Heart right ventricle (tissue), 16 donors: ENCODE data around the gene TTC7B. TPM values are rescaled to one million over a fixed set of nuclear protein-coding genes. Genes with fewer than 3 reads are reported as not detected.

Source experiments
- ATAC-seq, 8 donors: fragments of 200-7000 bp; cut with Tn5 transposase; one replicate each; pipeline ENCODE4 v1.9.1; 2020; ENCODE audit warnings: mild to moderate bottlenecking in 8 of 8, moderate library complexity in 8 of 8, moderate number of reproducible peaks in 1 of 8
- DNase-seq, 2 donors: peaks; one replicate each; pipeline ENCODE4 v3.0.0-alpha.2; 2020
- H3K27ac ChIP-seq, 10 donors: fragments of 200-600 bp; sonication (generic) in 2 of 10; one replicate each; pipeline versions ENCODE4 v1.5.0 to v1.8.0; 2020 to 2022; ENCODE audit warnings: mild to moderate bottlenecking in 3 of 10
- H3K27me3 ChIP-seq, 7 donors: fragments of 200-600 bp; one replicate each; pipeline ENCODE4 v1.8.0; 2021 to 2022; ENCODE audit warnings: mild to moderate bottlenecking in 2 of 7
- H3K36me3 ChIP-seq, 9 donors: fragments of 200-600 bp; sonication (generic) in 1 of 9; one replicate each; pipeline versions ENCODE4 v1.5.0 to v1.8.0; 2020 to 2022; ENCODE audit warnings: mild to moderate bottlenecking in 2 of 9
- H3K4me1 ChIP-seq, 9 donors: fragments of 200-600 bp; sonication (generic) in 1 of 9; one replicate each; pipeline versions ENCODE4 v1.5.0 to v1.8.0; 2020 to 2022; ENCODE audit warnings: mild to moderate bottlenecking in 4 of 9
- H3K4me3 ChIP-seq, 10 donors: fragments of 200-600 bp; sonication (generic) in 2 of 10; one replicate each; pipeline versions ENCODE4 v1.5.0 to v1.8.0; 2020 to 2022; ENCODE audit warnings: mild to moderate bottlenecking in 7 of 10, moderate library complexity in 2 of 10
- H3K9me3 ChIP-seq, 11 donors: fragments of 200-600 bp in 10 of 11; sonication (generic) in 2 of 11; one replicate each; pipeline versions ENCODE4 v1.5.0 to v1.8.0; 2013 to 2022; ENCODE audit warnings: mild to moderate bottlenecking in 2 of 11, control low read depth in 1 of 11, moderate library complexity in 1 of 11
- WGBS, 2 donors: extraction: QIAGEN DNeasy Blood & Tissue Kit; methylation state at CpG; one replicate each; pipeline ENCODE4 v1.1.7; 2013; ENCODE audit warnings: inconsistent platforms in 1 of 2; 5-methylcytosine and 5-hydroxymethylcytosine counted together
- intact Hi-C, 10 donors: fragments of 100-400 bp; cut with DNase I; formaldehyde crosslinking; loops; one replicate each; pipeline versions ENCODE4 v1.11.1 to v1.14.2; 2022
- polyA plus RNA-seq, 2 donors: library from polyadenylated mRNA; stranded (reverse); fragments of 200-250 nt; gene quantifications; one replicate each; pipeline ENCODE4 v1.2.3, GENCODE V29; 2013
- total RNA-seq, 10 donors: library from RNA; stranded (reverse); fragmentation: NEBNext Ultra II Directional in 3 of 10; extraction: Animal tissue kit (Norgen Biotek cat#: 25700) in 3 of 10; gene quantifications; one replicate each; pipeline versions ENCODE4 v1.2.1 to v1.2.4, GENCODE V29; 2021 to 2023
- TF ChIP-seq, protein P1 (sequence below), 9 donors: fragments of 200-600 bp; sonication (generic) in 2 of 9; IDR thresholded peaks; one replicate each; pipeline versions ENCODE4 v1.5.0 to v1.8.0; 2021 to 2022; ENCODE audit warnings: antibody characterized with exemption in 9 of 9, mild to moderate bottlenecking in 5 of 9, moderate library complexity in 1 of 9
- donor health status: Arrhythmogenic right ventricular cardiomyopathy.
- donor health status: ischemic (EF 13 %, LVEDD 7.1; RV severe dilation, severe dysfunction).
- donor health status: healthy with polysubstance abuse.
- donor health status: DM: no; HTN: yes; CAD: no.
- donor health status: DM: no; HTN: no; CAD: no.
- donor health status: ischemic (EF 25% LVEDD 6.9; RV normal size, moderate dysfunction).
- donor health status: ischemic (EF 25% LVEDD 5.7; RV mildly dilated, moderate dysfunction).
- donor health status: healthy.
- donor health status: DM: yes; HTN: yes; CAD: no.
- donor health status: Ischemic cardiomyopathy.
- donor health status: ischemic (EF 35%, LVEDD 5.7; RV mildly dilated, moderate dysfunction).
- donor health status: nonischemic (EF 11% LVEDD 7.7; RV severe dilation, severe dysfunction).
- donor health status: DM: yes; HTN: yes; CAD: no.
- donor health status: PGD.
- donor health status: ischemic (EF 29% LVEDD 5.4; RV normal size, mild dysfunction).
- donor health status: nonischemic (EF 23%, LVEDD 6.1; RV moderate dilation, normal function).

Gene TTC7B
- total and polyA plus RNA-seq, 12 donors = 23.0 to 79.4 (median 65.5) TPM

DNA sequence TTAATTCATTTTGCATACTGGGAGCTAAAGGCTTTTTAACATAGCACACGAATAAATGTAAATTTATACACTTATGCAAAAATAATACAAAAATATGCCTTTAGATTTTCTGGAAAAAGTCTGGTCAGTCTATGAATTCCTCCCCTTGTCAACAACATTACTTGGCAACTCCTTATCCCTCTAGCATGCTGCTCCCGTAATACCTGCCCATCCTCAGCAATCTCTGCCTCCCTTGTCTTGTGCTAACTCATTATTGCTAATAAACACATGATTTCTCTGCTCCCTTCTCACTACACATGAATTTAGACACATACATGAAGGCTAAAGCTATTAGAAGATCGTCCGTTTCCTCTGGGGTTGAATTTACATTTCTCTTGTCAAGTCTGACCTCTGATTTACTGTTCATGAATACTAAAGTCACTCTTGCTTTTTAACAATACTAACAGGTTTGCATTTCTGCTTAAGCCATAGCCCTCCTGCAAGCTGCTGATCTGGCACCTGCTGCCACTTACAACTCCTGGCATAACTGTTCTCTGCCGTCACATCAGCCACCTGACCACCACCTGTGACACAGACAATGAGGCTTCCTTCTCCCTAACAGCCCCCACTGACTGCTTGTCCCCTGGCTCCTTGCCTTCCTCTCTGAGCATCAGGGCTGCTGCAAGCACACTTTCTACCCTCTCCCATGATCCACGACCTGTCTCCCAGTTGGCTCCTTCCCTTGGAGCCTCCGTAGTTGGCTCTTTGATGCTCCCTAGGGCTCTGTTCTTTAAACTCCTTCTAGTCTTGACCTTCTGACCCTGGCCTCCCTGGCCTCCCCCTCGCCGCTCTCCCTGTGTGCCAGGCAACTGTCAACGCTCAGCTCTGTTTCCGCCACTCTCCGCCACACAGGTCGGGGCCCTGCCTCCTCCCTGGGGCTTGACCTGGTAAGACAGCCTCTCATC, 241.8 kb downstream of the TTC7B start:
- Histone ChIP-seq H3K4me1 (peaks cover 7 to 50% (median 37%) of the 10 kb centered on the region in 9 donors), H3K27ac (peak overlapping the region in 8 of 10 donors; percentile 4 to 76 (median 56)), H3K27me3 (no peaks in the 10 kb centered on the region), H3K4me3 (no peak overlapping the region), H3K9me3 (no peaks in the 10 kb centered on the region), H3K36me3 (peaks cover 0 to 41% (median 0%) of the 10 kb centered on the region in 9 donors)
- peak; percentile 45 to 71 for DNase-seq
- TF ChIP-seq, protein P1, sequence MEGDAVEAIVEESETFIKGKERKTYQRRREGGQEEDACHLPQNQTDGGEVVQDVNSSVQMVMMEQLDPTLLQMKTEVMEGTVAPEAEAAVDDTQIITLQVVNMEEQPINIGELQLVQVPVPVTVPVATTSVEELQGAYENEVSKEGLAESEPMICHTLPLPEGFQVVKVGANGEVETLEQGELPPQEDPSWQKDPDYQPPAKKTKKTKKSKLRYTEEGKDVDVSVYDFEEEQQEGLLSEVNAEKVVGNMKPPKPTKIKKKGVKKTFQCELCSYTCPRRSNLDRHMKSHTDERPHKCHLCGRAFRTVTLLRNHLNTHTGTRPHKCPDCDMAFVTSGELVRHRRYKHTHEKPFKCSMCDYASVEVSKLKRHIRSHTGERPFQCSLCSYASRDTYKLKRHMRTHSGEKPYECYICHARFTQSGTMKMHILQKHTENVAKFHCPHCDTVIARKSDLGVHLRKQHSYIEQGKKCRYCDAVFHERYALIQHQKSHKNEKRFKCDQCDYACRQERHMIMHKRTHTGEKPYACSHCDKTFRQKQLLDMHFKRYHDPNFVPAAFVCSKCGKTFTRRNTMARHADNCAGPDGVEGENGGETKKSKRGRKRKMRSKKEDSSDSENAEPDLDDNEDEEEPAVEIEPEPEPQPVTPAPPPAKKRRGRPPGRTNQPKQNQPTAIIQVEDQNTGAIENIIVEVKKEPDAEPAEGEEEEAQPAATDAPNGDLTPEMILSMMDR (IDR thresholded peaks at IDR 0.05) = no peak
- WGBS, 2 donors = 51 to 64% methylated on average over 13 of the region's 13 CpGs
- ATAC-seq = peak; percentile 67 to 80 (median 74)
- intact Hi-C loops = no loop called here

- TF ChIP-seq, protein P1 (IDR thresholded peaks at IDR 0.05) = no peak
- no peaks in the 10 kb centered on the region for H3K27me3 ChIP-seq
- no peak for DNase-seq
- WGBS, 2 donors = 89 to 92% methylated on average over 29 of the region's 29 CpGs
- intact Hi-C loops = no loop called here
- no peak overlapping the region for H3K4me3 ChIP-seq
- peak overlapping the region in 7 of 10 donors; percentile 37 to 76 (median 59) for H3K27ac ChIP-seq
- ATAC-seq = peak in 4 of 8 donors; percentile 39 to 65 (median 57)
- H3K36me3 ChIP-seq = peaks cover 0 to 40% (median 0%) of the 10 kb centered on the region in 9 donors
- no peaks in the 10 kb centered on the region for H3K9me3 ChIP-seq
- peaks cover 7 to 45% (median 37%) of the 10 kb centered on the region in 9 donors for H3K4me1 ChIP-seq
Observed at GRCh38 chr14:90573385-90574105, 242.7 kb downstream of the TTC7B start.

GRCh38 chr14:90572441-90573150, 243.6 kb downstream of the TTC7B start:
- 93 to 96% methylated on average over 11 of the region's 11 CpGs for WGBS, 2 donors
- Histone ChIP-seq H3K4me3 (no peak overlapping the region), H3K36me3 (peaks cover 0 to 36% (median 0%) of the 10 kb centered on the region in 9 donors), H3K4me1 (peaks cover 2 to 44% (median 37%) of the 10 kb centered on the region in 9 donors), H3K27ac (no peak overlapping the region), H3K27me3 (no peaks in the 10 kb centered on the region), H3K9me3 (no peaks in the 10 kb centered on the region)
- DNase-seq = no peak
- TF ChIP-seq, protein P1 (IDR thresholded peaks at IDR 0.05) = no peak
- no peak for ATAC-seq
- intact Hi-C loops = no loop called here
